ENCODE measurements around the gene SLC2A1. TPM values are rescaled to one million over a fixed set of nuclear protein-coding genes. Genes with fewer than 3 reads are reported as not detected.

The SLC2A1 gene
- total and polyA plus RNA-seq, 9 of the 15 experiments (the other 6 are each of a cell fraction or from before 2014, with no cell fraction given) = 12.6 to 153 (median 48.0) TPM

- no peak for TF ChIP-seq ZMIZ1 (IDR thresholded peaks at IDR 0.05; ENCODE audit: low read depth in 2 of 2, low read length in 2 of 2)
- TF ChIP-seq RBM39 (optimal IDR thresholded peaks at IDR 0.05; ENCODE audit: low read depth, low read length) = no peak
- no peak for TF ChIP-seq CBX5 (IDR thresholded peaks at IDR 0.05; ENCODE audit: borderline replicate concordance, low read depth)
- TF ChIP-seq CHAMP1 (IDR thresholded peaks at IDR 0.05) = no peak
- TF ChIP-seq TAL1 (IDR thresholded peaks at IDR 0.05) = peak; percentile 15; the same call in 1 of the 2 replicates
- no peak for TF ChIP-seq COPS2 (conservative IDR thresholded peaks at IDR 0.05)
- no peak for TF ChIP-seq KHSRP (IDR thresholded peaks at IDR 0.05)
- no peak for TF ChIP-seq MYBL2 (IDR thresholded peaks at IDR 0.05; ENCODE audit: low read depth)
- no peak for TF ChIP-seq MYBL2 (CRISPR knock-in tag; IDR thresholded peaks at IDR 0.05; ENCODE audit: borderline replicate concordance)
- TF ChIP-seq RBM14 (IDR thresholded peaks at IDR 0.05; ENCODE audit: borderline replicate concordance, insufficient read depth, low read depth, low read length) = no peak
- TF ChIP-seq BRD9 (IDR thresholded peaks at IDR 0.05; ENCODE audit: low read depth, partially characterized antibody) = peak; percentile 81
- no peak for TF ChIP-seq STAG1 (CRISPR knock-in tag; IDR thresholded peaks at IDR 0.05; ENCODE audit: borderline replicate concordance)
- no peak for TF ChIP-seq ARHGAP35 (IDR thresholded peaks at IDR 0.05; ENCODE audit: partially characterized antibody)
- no peak for TF ChIP-seq GMEB1 (CRISPR knock-in tag; IDR thresholded peaks at IDR 0.05)
- TF ChIP-seq BMI1 (IDR thresholded peaks at IDR 0.05; ENCODE audit: low read length) = no peak
- TF ChIP-seq BCOR (IDR thresholded peaks at IDR 0.05) = peak; percentile 79; the same call in 1 of the 2 replicates
- TF ChIP-seq ZBTB5 (IDR thresholded peaks at IDR 0.05) = no peak
- peak; percentile 43 for TF ChIP-seq RBBP5 (IDR thresholded peaks at IDR 0.05; ENCODE audit: borderline replicate concordance, insufficient read depth, low read length, poor library complexity, severe bottlenecking)
These were observed 8.3 kb upstream of the SLC2A1 start (continued) for GRCh38 chr1:42966688-42967612.
